Dendritic cell treated with granulocyte-macrophage colony-stimulating factor and Interleukin-4, amounts not matched to agents 40 ng/mL and 50 ng/mL, for 4 days (primary cell): ENCODE measurements around the gene KLHDC1.
A peak's percentile ranks its signal among the peaks of the same experiment; 100 is the strongest.
"Not testable (repeated sequence)": the region's sequence is repeated elsewhere in the genome, so short reads cannot be mapped to it uniquely, and the experiment has no call there.

ENCODE experiments used
- H3K27ac Mint-ChIP-seq: one replicate; pipeline ENCODE4 v1.8.0; 2022; ENCODE audit warnings: mild to moderate bottlenecking, mixed read lengths
- H3K27me3 Mint-ChIP-seq: one replicate; pipeline ENCODE4 v1.8.0; 2022; ENCODE audit warnings: mild to moderate bottlenecking, mixed read lengths
- H3K36me3 Mint-ChIP-seq: one replicate; pipeline ENCODE4 v1.8.0; 2022; ENCODE audit warnings: low read depth, mixed read lengths
- H3K4me1 Mint-ChIP-seq: one replicate; pipeline ENCODE4 v1.8.0; 2022; ENCODE audit warnings: low read depth, mixed read lengths
- H3K4me3 Mint-ChIP-seq: one replicate; pipeline ENCODE4 v1.8.0; 2022; ENCODE audit warnings: mild to moderate bottlenecking, moderate library complexity, mixed read lengths
- H3K9me3 Mint-ChIP-seq: one replicate; pipeline ENCODE4 v1.8.0; 2022; ENCODE audit warnings: mixed read lengths
- intact Hi-C: fragments of 100-400 bp; cut with micrococcal nuclease; formaldehyde crosslinking; loops from one replicate; pipeline ENCODE4 v1.15.0; 2022

KLHDC1 gene

DNA sequence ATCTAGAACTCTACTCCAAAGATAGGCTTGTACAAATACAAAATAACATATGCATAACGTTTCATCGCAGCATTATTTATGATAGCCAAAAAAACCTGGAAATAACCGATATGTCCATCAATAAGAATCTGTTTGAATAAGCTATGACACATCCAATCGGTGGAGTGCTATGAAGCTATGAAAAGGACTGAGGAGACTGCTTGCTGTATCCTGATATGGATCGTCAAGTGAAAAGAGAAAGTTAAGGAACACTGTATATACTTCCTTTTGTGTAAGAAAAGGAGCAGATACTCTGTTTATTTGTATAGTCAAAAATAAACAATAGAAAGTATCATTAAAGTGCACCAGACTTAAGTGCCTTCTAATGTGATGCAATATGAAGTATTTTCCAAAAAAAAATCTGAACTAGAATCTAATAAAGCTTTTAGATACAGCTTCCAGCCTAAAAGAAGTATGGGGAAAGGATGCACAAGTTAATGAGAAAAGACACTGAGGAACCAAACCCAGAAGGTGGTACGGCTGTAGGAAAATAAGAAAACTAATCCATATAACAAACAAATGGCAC, 645 bp upstream of the KLHDC1 start:
- H3K27me3 Mint-ChIP-seq: no peaks in the 10 kb centered on the region
- H3K4me1 Mint-ChIP-seq: peaks cover 37% of the 10 kb centered on the region
- H3K36me3 Mint-ChIP-seq: peaks cover 7% of the 10 kb centered on the region
- H3K27ac Mint-ChIP-seq: peak overlapping the region; percentile 83
- no peaks in the 10 kb centered on the region for H3K9me3 Mint-ChIP-seq
- H3K4me3 Mint-ChIP-seq: peak overlapping the region; percentile 75
- intact Hi-C loops: no loop called here

DNA sequence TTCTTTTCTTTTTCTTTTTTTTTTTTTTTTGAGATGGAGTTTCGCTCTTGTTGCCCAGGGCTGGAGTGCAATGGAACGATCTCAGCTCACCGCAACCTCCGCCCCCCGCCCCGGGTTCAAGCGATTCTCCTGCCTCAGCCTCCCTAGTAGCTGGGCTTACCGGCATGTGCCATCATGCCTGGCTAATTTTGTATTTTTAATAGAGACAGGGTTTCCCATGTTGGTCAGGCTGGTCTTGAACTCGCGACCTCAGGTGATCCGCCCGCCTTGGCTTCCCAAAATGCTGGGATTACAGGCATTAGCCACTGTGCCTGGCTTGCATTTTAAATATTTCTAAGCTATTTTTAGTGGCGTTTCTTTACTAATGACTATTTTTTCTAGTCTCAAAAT, 810 bp downstream of the KLHDC1 start:
- Mint-ChIP-seq H3K27ac (peak overlapping the region; percentile 83), H3K4me1 (peaks cover 25% of the 10 kb centered on the region), H3K4me3 (peak overlapping the region; percentile 75)
- intact Hi-C loops: loop anchor here (1.0 kb wide), 1 partner anchor 74 kb away; no protein-coding TSS in a partner anchor
- H3K9me3 Mint-ChIP-seq, H3K27me3 Mint-ChIP-seq, H3K36me3 Mint-ChIP-seq: not testable (repeated sequence)

DNA sequence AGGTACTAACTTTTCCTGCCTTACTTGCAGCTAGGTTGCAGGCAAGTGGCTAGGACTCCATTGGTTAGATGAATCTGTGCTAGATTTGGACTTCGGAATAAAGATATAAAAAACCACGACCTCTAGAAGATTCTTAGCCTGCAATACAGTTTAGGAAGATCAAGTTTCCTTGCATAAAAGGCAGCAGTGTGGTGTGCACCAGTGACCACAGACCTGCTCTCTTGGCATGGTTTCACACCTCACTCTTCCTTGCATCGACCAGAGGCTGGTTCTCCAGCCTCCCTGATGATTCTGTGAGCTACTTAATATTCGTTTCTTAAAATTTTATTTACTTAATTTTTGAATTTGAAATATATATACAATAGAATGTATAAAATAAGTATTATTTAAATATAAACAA, 9.8 kb downstream of the KLHDC1 start:
- no peaks in the 10 kb centered on the region for H3K27me3 Mint-ChIP-seq
- H3K4me1 Mint-ChIP-seq: peaks cover 13% of the 10 kb centered on the region
- intact Hi-C loops: no loop called here
- no peak overlapping the region for H3K4me3 Mint-ChIP-seq
- H3K36me3 Mint-ChIP-seq: peaks cover 24% of the 10 kb centered on the region
- H3K27ac Mint-ChIP-seq: no peak overlapping the region
- no peaks in the 10 kb centered on the region for H3K9me3 Mint-ChIP-seq

DNA sequence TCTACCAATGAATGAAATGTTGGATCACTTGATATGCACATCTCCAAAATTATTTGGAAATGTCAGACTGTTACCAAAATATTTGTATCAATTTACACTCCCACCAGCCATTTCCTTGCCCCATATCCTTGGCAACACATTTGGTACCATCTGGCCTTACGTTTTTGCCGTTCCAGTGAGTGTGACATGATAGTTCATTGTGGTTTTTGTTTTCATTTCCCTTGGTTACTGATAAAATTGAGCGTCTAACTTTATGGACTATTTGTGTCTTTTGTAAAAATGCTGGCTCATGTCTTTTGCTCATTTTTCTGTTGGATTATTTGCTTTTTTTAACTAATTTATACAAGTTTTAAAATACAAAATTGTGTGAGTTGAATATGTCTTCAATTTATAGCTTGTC, 11.0 kb downstream of the KLHDC1 start:
- H3K9me3 Mint-ChIP-seq: no peaks in the 10 kb centered on the region
- peaks cover 13% of the 10 kb centered on the region for H3K4me1 Mint-ChIP-seq
- H3K4me3 Mint-ChIP-seq: no peak overlapping the region
- intact Hi-C loops: no loop called here
- H3K27me3 Mint-ChIP-seq: no peaks in the 10 kb centered on the region
- H3K27ac Mint-ChIP-seq: no peak overlapping the region
- H3K36me3 Mint-ChIP-seq: peaks cover 24% of the 10 kb centered on the region

DNA sequence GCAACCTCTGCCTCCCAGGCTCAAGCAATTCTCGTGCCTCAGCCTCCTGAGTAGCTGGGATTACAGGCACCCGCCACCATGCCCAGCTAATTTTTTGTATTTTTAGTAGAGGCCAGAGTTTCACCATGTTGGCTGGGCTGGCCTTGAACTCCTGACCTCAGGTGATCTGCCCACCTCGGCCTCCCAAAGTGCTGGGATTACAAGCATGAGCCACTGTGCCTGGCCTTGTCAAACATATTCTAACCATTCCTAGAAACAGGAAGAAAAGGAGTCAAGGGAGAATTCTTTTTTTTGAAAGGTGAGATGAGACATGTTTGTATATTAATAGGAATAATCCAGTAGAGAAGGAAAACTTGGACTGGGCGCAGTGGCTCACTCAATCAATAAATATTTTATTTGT, 11.6 kb downstream of the KLHDC1 start:
- H3K27me3 Mint-ChIP-seq, intact Hi-C loops, H3K4me3 Mint-ChIP-seq, H3K27ac Mint-ChIP-seq, H3K9me3 Mint-ChIP-seq: not testable (repeated sequence)
- Mint-ChIP-seq H3K36me3 (peaks cover 28% of the 10 kb centered on the region), H3K4me1 (peaks cover 13% of the 10 kb centered on the region)

DNA sequence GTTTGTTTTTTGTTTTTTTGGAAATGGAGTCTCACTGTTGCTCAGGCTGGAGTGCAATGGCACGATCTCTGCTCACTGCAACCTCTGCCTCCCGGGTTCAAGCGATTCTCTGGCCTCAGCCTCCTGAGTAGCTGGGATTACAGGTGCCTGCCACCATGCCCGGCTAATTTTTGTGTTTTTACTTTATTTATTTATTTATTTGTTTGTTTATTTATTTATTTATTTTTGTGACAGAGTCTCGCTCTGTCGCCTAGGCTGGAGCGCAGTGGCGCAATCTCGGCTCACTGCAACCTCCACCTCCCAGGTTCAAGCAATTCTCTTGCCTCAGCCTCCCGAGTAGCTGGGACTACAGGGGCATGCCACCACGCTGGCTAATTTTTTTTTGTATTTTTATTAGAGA, 18.1 kb downstream of the KLHDC1 start:
- H3K27me3 Mint-ChIP-seq, intact Hi-C loops, H3K9me3 Mint-ChIP-seq, H3K27ac Mint-ChIP-seq, H3K4me3 Mint-ChIP-seq: not testable (repeated sequence)
- H3K4me1 Mint-ChIP-seq: peaks cover 13% of the 10 kb centered on the region
- peaks cover 26% of the 10 kb centered on the region for H3K36me3 Mint-ChIP-seq

DNA sequence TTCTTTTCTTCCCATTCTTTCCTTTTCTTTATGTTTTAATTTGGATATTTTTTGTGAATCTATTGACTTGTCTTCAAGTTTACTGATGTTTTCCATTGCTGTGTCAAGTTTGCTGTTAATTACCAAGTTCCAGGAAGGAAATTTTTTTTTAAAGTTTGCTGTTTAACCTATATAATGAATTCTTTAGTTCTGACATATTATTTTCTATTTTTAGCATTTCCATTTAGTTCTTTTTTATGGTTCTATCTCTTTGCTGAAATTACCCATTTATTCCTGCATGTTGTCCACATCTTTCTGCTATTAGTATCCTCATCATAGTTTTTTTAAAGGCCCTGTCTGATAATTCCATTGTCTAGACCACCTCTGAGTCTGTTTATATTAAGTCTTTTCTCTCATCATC, 27.8 kb downstream of the KLHDC1 start:
- Mint-ChIP-seq H3K9me3 (peaks cover 21% of the 10 kb centered on the region), H3K36me3 (peaks cover 41% of the 10 kb centered on the region), H3K4me3 (no peak overlapping the region), H3K4me1 (no peaks in the 10 kb centered on the region), H3K27me3 (no peaks in the 10 kb centered on the region), H3K27ac (no peak overlapping the region)
- intact Hi-C loops: no loop called here

DNA sequence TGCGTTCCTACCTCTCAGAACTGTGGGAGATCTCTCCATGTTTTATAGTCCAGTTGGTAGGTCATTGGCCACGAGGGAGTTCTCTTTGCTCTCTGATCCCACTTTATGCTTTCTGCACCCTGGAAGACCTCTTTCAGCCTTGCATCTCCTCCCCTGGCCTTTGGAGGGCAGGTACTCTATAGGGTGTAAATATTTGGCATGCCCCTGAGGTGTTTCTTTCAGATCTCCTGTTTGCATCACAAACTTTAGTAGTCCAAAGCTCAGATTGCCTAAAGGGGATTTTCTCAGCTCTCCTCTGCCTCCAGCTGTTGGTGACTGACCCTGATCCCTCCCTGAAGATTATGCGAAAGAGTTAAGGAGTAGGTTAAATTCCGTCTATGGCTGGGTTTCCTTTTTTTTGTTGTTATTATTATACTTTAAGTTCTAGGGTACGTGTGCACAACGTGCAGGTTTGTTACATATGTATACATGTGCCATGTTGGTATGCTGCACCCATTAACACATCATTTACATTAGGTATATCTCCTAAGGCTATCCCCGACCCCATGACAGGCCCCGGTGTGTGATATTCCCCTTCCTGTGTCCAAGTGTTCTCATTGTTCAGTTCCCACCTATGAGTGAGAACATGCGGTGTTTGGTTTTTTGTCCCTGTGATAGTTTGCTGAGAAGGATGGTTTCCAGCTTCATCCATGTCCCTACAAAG, 29.0 kb downstream of the KLHDC1 start:
- H3K36me3 Mint-ChIP-seq: peaks cover 52% of the 10 kb centered on the region
- intact Hi-C loops: not testable (repeated sequence)

DNA sequence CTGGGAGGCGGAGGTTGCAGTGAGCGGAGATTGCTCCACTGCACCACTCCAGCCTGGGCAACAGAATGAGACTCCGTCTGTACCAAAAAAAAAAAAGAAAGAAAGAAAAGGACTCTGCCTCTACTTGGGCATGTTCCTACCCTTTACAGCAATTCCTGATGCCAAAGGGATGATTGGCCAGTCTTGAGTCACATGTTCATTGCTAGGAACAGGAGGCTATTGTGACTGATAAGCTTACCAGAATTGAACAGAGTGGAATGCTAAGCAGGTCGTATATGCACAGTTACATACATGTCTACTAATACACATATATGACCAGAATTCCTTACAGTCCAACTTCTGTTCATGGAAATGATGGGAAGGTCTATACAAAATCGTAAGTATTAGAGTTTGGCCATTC, 34.3 kb downstream of the KLHDC1 start:
- Mint-ChIP-seq H3K36me3 (peaks cover 41% of the 10 kb centered on the region), H3K4me1 (no peaks in the 10 kb centered on the region), H3K4me3 (no peak overlapping the region), H3K27me3 (no peaks in the 10 kb centered on the region), H3K9me3 (peaks cover 6% of the 10 kb centered on the region), H3K27ac (no peak overlapping the region)
- intact Hi-C loops: no loop called here

More for the DNA sequence above, 29.0 kb downstream of the KLHDC1 start:
- not testable (repeated sequence) for H3K4me3 Mint-ChIP-seq, H3K27me3 Mint-ChIP-seq, H3K27ac Mint-ChIP-seq, H3K4me1 Mint-ChIP-seq
- H3K9me3 Mint-ChIP-seq: peaks cover 21% of the 10 kb centered on the region

DNA sequence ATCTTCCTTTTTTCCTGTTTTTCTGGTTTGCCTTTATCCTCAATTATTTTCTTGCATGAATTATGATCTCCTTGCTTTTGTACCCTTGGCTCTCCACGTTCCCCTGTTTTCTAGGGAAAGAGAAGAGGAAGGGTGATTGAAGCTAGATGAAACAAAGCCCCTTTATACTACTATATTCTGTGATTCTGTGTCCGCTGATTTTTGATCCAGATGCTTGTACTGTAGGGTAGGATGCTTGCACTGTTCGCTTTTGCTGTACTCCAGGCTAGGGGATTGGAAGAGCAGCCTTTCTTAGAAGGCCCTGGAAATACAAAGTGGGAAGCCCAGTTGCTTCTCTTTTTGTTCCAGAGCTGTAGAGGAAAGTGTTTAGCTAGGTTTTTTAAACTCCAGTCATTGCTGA, 40.0 kb downstream of the KLHDC1 start:
- peaks cover 21% of the 10 kb centered on the region for H3K36me3 Mint-ChIP-seq
- H3K27me3 Mint-ChIP-seq: no peaks in the 10 kb centered on the region
- intact Hi-C loops: no loop called here
- no peak overlapping the region for H3K4me3 Mint-ChIP-seq
- no peak overlapping the region for H3K27ac Mint-ChIP-seq
- H3K4me1 Mint-ChIP-seq: no peaks in the 10 kb centered on the region
- H3K9me3 Mint-ChIP-seq: no peaks in the 10 kb centered on the region

DNA sequence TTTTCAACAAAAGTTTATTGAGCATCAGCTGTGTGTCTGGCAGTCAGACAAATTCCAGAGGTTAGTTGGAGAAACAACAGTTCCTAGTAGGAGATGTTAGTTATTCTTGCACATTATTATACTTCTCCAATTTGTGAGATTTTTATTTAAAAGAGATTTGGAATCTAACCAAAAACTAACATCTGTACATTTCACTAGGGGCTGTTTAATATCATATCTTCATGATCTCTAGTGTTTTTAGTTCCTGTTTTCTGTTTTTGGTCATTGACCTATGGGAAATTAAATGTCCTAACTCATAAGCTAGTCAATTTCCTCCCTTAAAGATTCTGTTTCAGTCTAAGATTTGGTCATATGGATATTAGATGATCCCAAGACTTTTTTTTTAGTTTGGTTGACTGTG, 40.9 kb downstream of the KLHDC1 start:
- H3K9me3 Mint-ChIP-seq: no peaks in the 10 kb centered on the region
- H3K36me3 Mint-ChIP-seq: peaks cover 19% of the 10 kb centered on the region
- no peak overlapping the region for H3K4me3 Mint-ChIP-seq
- H3K27me3 Mint-ChIP-seq: no peaks in the 10 kb centered on the region
- intact Hi-C loops: no loop called here
- no peaks in the 10 kb centered on the region for H3K4me1 Mint-ChIP-seq
- no peak overlapping the region for H3K27ac Mint-ChIP-seq

DNA sequence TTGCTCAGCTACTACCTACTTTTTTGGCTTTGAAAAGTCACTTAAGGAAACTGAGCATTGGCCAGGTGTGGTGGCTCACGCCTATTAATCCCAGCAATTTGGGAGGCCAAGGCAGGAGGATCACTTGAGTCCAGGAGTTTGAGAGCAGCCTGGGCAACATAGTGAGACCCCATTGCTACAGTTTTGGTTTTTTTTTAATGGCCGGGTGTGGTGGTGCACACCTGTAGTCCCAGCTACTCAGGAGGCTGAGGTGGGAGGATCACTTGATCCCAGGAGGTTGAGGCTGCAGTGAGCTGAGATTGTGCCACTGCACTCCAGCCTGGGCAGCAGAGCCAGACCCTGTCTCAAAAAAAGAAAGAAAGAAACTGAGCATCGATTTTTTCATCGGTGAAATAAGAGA, 42.7 kb downstream of the KLHDC1 start:
- H3K4me3 Mint-ChIP-seq, intact Hi-C loops, H3K27me3 Mint-ChIP-seq, H3K4me1 Mint-ChIP-seq, H3K27ac Mint-ChIP-seq, H3K9me3 Mint-ChIP-seq: not testable (repeated sequence)
- H3K36me3 Mint-ChIP-seq: peaks cover 19% of the 10 kb centered on the region

DNA sequence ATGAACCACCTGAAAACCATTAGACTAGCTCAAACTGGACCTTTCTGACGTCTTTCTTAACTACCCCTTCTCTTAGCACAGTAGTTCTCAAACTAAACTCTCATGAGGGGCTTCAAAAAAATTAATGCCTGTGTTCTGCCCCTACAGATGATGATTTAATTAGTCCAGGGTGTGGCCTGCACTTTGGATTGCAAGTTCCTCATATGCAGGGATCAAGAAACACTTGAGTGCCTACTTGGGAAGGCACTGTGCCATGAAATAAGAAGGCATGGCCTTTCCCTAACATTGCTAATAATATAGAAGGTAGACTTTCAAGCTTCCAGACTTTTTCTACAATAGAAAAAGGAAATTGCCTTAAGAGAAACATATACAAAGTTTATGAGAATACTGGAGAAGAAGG, 52.3 kb downstream of the KLHDC1 start:
- no peak overlapping the region for H3K4me3 Mint-ChIP-seq
- no peaks in the 10 kb centered on the region for H3K27me3 Mint-ChIP-seq
- H3K9me3 Mint-ChIP-seq: no peaks in the 10 kb centered on the region
- H3K36me3 Mint-ChIP-seq: peaks cover 37% of the 10 kb centered on the region
- intact Hi-C loops: no loop called here
- no peaks in the 10 kb centered on the region for H3K4me1 Mint-ChIP-seq
- no peak overlapping the region for H3K27ac Mint-ChIP-seq

DNA sequence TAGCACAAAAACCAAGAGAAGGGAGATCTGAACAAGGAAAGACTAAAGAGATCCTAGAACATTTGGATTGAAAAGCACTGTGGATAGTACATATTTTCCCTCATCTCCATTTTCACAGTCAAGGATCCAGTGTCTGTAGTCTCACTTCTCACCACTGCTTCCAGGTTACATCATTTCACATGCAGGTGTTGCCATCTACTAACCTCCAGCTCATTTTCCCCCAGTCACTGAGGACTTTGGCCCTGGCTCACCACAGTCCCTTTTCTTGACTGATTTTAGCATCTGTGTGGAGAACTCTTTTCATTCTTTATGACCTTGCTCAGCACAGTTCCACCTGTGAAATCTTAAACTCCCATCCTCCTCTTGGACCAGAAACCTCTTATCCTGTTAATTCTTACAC, 53.6 kb downstream of the KLHDC1 start:
- H3K27ac Mint-ChIP-seq, intact Hi-C loops, H3K4me3 Mint-ChIP-seq, H3K9me3 Mint-ChIP-seq, H3K4me1 Mint-ChIP-seq, H3K27me3 Mint-ChIP-seq: not testable (repeated sequence)
- H3K36me3 Mint-ChIP-seq: peaks cover 37% of the 10 kb centered on the region

DNA sequence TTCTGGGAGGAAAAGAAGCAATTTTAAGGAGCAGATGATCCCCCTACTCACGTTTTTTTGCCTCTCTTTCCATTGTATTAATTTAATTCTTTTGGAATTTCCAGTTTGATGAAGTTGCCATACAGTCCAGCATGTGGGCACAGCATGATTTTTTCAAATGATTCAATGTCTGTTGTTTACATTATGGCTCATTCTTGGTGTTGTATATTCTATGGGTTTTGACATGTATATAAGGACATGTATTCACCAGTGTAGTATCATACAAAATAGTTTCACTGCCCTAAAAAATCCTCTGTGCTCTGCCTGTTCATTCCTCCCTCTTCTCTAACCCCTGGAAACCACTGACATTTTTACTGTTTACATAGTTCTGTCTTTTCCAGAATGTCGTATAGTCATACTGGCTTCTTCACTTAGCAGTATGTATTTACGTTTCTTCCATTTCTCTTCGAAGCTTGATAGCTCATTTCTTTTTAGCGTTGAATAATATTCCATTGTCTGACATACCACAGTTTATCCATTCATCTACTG, 61.7 kb downstream of the KLHDC1 start:
- Mint-ChIP-seq H3K4me1 (peaks cover 6% of the 10 kb centered on the region), H3K27me3 (no peaks in the 10 kb centered on the region), H3K36me3 (no peaks in the 10 kb centered on the region), H3K9me3 (no peaks in the 10 kb centered on the region), H3K4me3 (no peak overlapping the region), H3K27ac (no peak overlapping the region)
- intact Hi-C loops: no loop called here
